Calu3 (cell line): ENCODE results near the gene GPC3. TPM values are rescaled to one million over a fixed set of nuclear protein-coding genes. Genes with fewer than 3 reads are reported as not detected.

Source experiments
- BruUV-seq: library from RNA; stranded (reverse); fragments of 400-500 nt; replicated peaks from 2 replicates; lab custom pipeline; 2021; lab: Mats Ljungman, UMichigan
- CTCF ChIA-PET: fragments of 300-600 bp; sonication (Branson Sonifier 250); formaldehyde crosslinking; loops from one replicate; lab custom pipeline; 2022; ENCODE audit warnings: antibody characterized with exemption; lab: Charles Lee
- DNase-seq: peaks from one replicate; pipeline ENCODE4 v3.0.0; 2022
- H3K27ac Mint-ChIP-seq: one replicate; pipeline ENCODE4 v1.8.0; 2022; ENCODE audit warnings: mixed read lengths; ENCODE audit not compliant: unreplicated experiment
- H3K27me3 Mint-ChIP-seq: one replicate; pipeline ENCODE4 v1.8.0; 2022; ENCODE audit warnings: mixed read lengths; ENCODE audit not compliant: unreplicated experiment
- H3K36me3 Mint-ChIP-seq: one replicate; pipeline ENCODE4 v1.8.0; 2022; ENCODE audit warnings: mild to moderate bottlenecking, moderate library complexity, mixed read lengths; ENCODE audit not compliant: insufficient read depth, unreplicated experiment
- H3K4me1 Mint-ChIP-seq: one replicate; pipeline ENCODE4 v1.8.0; 2022; ENCODE audit warnings: mild to moderate bottlenecking, low read depth, mixed read lengths; ENCODE audit not compliant: unreplicated experiment
- H3K4me3 Mint-ChIP-seq: one replicate; pipeline ENCODE4 v1.8.0; 2022; ENCODE audit warnings: mild to moderate bottlenecking, low read depth, moderate library complexity, mixed read lengths; ENCODE audit not compliant: unreplicated experiment
- H3K9me3 Mint-ChIP-seq: one replicate; pipeline ENCODE4 v1.8.0; 2022; ENCODE audit warnings: low read depth, mixed read lengths; ENCODE audit not compliant: unreplicated experiment
- CTCF ChIP-seq: fragments of 200-600 bp; IDR thresholded peaks from one replicate; pipeline ENCODE4 v1.8.0; 2022; ENCODE audit warnings: antibody characterized with exemption; ENCODE audit not compliant: unreplicated experiment
- intact Hi-C: fragments of 100-400 bp; cut with micrococcal nuclease; formaldehyde crosslinking; loops from one replicate; pipeline ENCODE4 v1.10.0; 2022; ENCODE audit not compliant: unreplicated experiment
- total RNA-seq: library from RNA; stranded (reverse); gene quantifications from 2 replicates; pipeline ENCODE4 v1.2.3, GENCODE V29; 2022

The GPC3 gene
- total RNA-seq, 1 experiment from 2014 or later = 2.3 TPM

- H3K4me3 Mint-ChIP-seq = no peak overlapping the region
- no peaks in the 10 kb centered on the region for H3K36me3 Mint-ChIP-seq
- no TSS peak for BruUV-seq
- H3K9me3 Mint-ChIP-seq = no peaks in the 10 kb centered on the region
- no peak for TF ChIP-seq CTCF
- DNase-seq = no peak
- CTCF ChIA-PET = interaction anchor here (0.7 kb wide), 1 partner anchor 779 kb away, joined by 4 read pairs; no protein-coding TSS in a partner anchor
- intact Hi-C loops = no loop called here
- peaks cover 24% of the 10 kb centered on the region for H3K4me1 Mint-ChIP-seq
- no peaks in the 10 kb centered on the region for H3K27me3 Mint-ChIP-seq
- H3K27ac Mint-ChIP-seq = no peak overlapping the region
These were observed 299.6 kb downstream of the GPC3 start for GRCh38 chrX:133685822-133686221.

- no peaks in the 10 kb centered on the region for H3K9me3 Mint-ChIP-seq
- intact Hi-C loops = no loop called here
- no peak for TF ChIP-seq CTCF
- DNase-seq = no peak
- H3K27me3 Mint-ChIP-seq = no peaks in the 10 kb centered on the region
- H3K27ac Mint-ChIP-seq = no peak overlapping the region
- BruUV-seq = no TSS peak
- H3K36me3 Mint-ChIP-seq = no peaks in the 10 kb centered on the region
- no peak overlapping the region for H3K4me3 Mint-ChIP-seq
- CTCF ChIA-PET = no interaction called here
- peaks cover 28% of the 10 kb centered on the region for H3K4me1 Mint-ChIP-seq
These were observed 303.5 kb downstream of the GPC3 start for GRCh38 chrX:133681897-133682296.

- intact Hi-C loops = no loop called here
- no peak for TF ChIP-seq CTCF
- H3K27me3 Mint-ChIP-seq = no peaks in the 10 kb centered on the region
- no TSS peak for BruUV-seq
- no peak overlapping the region for H3K27ac Mint-ChIP-seq
- no peaks in the 10 kb centered on the region for H3K36me3 Mint-ChIP-seq
- peaks cover 33% of the 10 kb centered on the region for H3K4me1 Mint-ChIP-seq
- CTCF ChIA-PET = no interaction called here
- no peak for DNase-seq
- H3K4me3 Mint-ChIP-seq = no peak overlapping the region
- no peaks in the 10 kb centered on the region for H3K9me3 Mint-ChIP-seq
These were observed 304.0 kb downstream of the GPC3 start for GRCh38 chrX:133681421-133681820.

- Mint-ChIP-seq H3K9me3 (no peaks in the 10 kb centered on the region), H3K4me3 (no peak overlapping the region), H3K27ac (peak overlapping the region; percentile 85), H3K27me3 (no peaks in the 10 kb centered on the region), H3K4me1 (peaks cover 42% of the 10 kb centered on the region), H3K36me3 (peaks cover 8% of the 10 kb centered on the region)
- TF ChIP-seq CTCF = no peak
- CTCF ChIA-PET = interaction anchor here (1.0 to 2.2 kb wide), 3 partner anchors 11 to 115 kb away, joined by 3 to 13 read pairs (median 3); no protein-coding TSS in a partner anchor
- intact Hi-C loops = loop anchor here (10.0 kb wide), 1 partner anchor 703 kb away; no protein-coding TSS in a partner anchor
- no TSS peak for BruUV-seq
- no peak for DNase-seq
These were observed 308.0 kb downstream of the GPC3 start for GRCh38 chrX:133677123-133678063.
